Stimulated activated CD8-positive, alpha-beta memory T cell treated with anti-CD3 and anti-CD28 coated beads, Interleukin-7, amount 100 ng/mL, for 4 hours (primary cell): ENCODE measurements around the gene MED27.
A peak's percentile ranks its signal among the peaks of the same experiment; 100 is the strongest.

Experiments
- DNase-seq, 2 donors: peaks; one replicate each; pipeline ENCODE4 v3.0.0-alpha.2; 2020; ENCODE audit warnings: low read depth in 2 of 2

Gene MED27

GRCh38 chr9:131858147-131858546 lies 221.5 kb downstream of the MED27 start:
- no peak for DNase-seq

- no peak for DNase-seq
Measured at GRCh38 chr9:131856105-131856504, 223.6 kb downstream of the MED27 start.

GRCh38 chr9:131854896-131855613 lies 224.6 kb downstream of the MED27 start:
- DNase-seq: no peak

- DNase-seq: no peak
Measured at GRCh38 chr9:131854334-131854733, 225.3 kb downstream of the MED27 start.

- no peak for DNase-seq
Measured at GRCh38 chr9:131853434-131853833, 226.2 kb downstream of the MED27 start.

GRCh38 chr9:131851414-131851813 lies 228.3 kb downstream of the MED27 start:
- DNase-seq: no peak

- DNase-seq: no peak
Measured at GRCh38 chr9:131849391-131849790, 230.3 kb downstream of the MED27 start.

- no peak for DNase-seq
Measured at GRCh38 chr9:131848570-131849160, 231.0 kb downstream of the MED27 start.

- no peak for DNase-seq
Measured at GRCh38 chr9:131847665-131848354, 231.9 kb downstream of the MED27 start.

- no peak for DNase-seq
Measured at GRCh38 chr9:131845305-131846298, 234.1 kb downstream of the MED27 start.

- DNase-seq: no peak
Measured at GRCh38 chr9:131844745-131845118, 234.9 kb downstream of the MED27 start.

GRCh38 chr9:131843989-131844744 lies 235.5 kb downstream of the MED27 start:
- no peak for DNase-seq

- DNase-seq: no peak
Measured at GRCh38 chr9:131841765-131842318, 237.8 kb downstream of the MED27 start.

GRCh38 chr9:131840751-131841702 lies 238.6 kb downstream of the MED27 start:
- no peak for DNase-seq

GRCh38 chr9:131840220-131840619 lies 239.4 kb downstream of the MED27 start:
- no peak for DNase-seq

- peak; percentile 8 to 40 for DNase-seq
Measured at GRCh38 chr9:131839281-131840084, 240.2 kb downstream of the MED27 start.

GRCh38 chr9:131838530-131839280 lies 241.0 kb downstream of the MED27 start:
- DNase-seq: no peak

GRCh38 chr9:131837836-131838235 lies 241.8 kb downstream of the MED27 start:
- DNase-seq: no peak
